Loucy (cell line): Measurements from ENCODE around the gene THRSP.
"Not testable (repeated sequence)": the region's sequence is repeated elsewhere in the genome, so short reads cannot be mapped to it uniquely, and the experiment has no call there.

Source experiments
- CTCF ChIP-seq: fragments of 200-600 bp; sonication (generic); conservative IDR thresholded peaks from 2 replicates; pipeline ENCODE4 v1.5.1; 2014; ENCODE audit warnings: mild to moderate bottlenecking, antibody characterized with exemption, low read length
- EZH2phosphoT487 ChIP-seq: fragments of 200-600 bp; IDR thresholded peaks from 2 replicates; pipeline ENCODE4 v1.6.1; 2018; ENCODE audit warnings: antibody characterized with exemption, mild to moderate bottlenecking, moderate library complexity, borderline replicate concordance

- TF ChIP-seq CTCF, EZH2phosphoT487: not testable (repeated sequence)
These were observed 22.9 kb downstream of the THRSP start for GRCh38 chr11:78086521-78087074.
